GM18858 (cell line): ENCODE data around the gene SNX33.
"Not testable (repeated sequence)": the region's sequence is repeated elsewhere in the genome, so short reads cannot be mapped to it uniquely, and the experiment has no call there.

Experiments
- ATAC-seq: cut with Tn5 transposase; IDR thresholded peaks from one replicate; pipeline ENCODE4 v1.9.1; 2021; ENCODE audit not compliant: unreplicated experiment

The SNX33 gene

GRCh38 chr15:75661100-75661755, 13.5 kb downstream of the SNX33 start:
- ATAC-seq, result no peak

DNA sequence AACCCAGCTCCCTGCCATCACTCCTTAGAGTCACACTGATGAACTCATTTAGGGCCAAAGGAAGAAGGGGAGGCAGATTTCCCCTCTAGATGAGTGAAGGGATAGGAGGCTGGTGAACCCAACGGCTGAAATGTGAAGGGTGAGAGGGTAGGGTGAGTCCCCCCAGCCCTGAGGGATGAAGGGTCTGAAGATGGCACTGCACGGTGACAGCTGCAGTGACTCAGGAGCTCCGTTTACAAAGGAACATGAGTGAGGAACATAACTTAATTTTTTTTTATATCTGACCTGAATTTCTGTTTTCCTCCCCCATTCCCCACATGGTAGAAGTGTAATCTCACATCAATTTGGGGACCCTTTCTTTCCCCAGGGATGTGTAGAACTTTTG, 14.0 kb downstream of the SNX33 start:
- ATAC-seq, result no peak

DNA sequence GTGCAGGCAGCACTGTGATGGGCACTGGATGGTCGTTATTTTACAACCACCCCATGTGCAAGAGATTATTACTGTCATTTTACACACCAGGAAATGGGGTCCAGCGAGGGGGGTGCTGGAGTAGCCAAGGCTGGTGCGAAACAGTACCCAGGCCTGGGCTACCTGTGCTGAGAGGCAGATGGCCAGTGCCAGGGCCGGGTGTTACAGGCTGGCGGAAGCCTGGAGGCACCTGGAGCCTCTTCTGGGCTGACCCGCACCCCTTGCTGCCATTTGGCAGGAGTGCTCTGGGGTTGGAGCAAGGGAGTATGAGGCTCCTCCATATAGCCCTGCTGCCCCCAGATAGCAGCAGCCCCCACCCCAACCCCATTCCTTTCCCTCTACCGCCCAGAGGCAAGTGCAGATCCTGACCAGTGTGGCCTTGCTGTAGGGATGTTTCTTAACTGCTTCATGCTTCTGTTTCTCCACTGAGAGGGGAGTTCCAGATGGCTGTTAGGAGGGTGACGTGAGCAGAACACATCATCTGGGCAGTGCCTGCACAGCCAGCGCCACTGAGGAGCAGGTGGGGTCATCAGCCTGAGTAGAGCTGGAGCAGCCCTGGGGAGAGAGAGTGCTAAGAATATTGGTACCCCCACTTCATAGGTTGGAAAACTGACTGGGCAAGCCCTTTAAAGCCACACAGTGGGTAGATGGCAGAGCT, 15.3 kb downstream of the SNX33 start:
- no peak for ATAC-seq

GRCh38 chr15:75663931-75664421, 16.3 kb downstream of the SNX33 start:
- ATAC-seq, result no peak

- ATAC-seq, result no peak
Measured at GRCh38 chr15:75666823-75667501, 19.2 kb downstream of the SNX33 start.

DNA sequence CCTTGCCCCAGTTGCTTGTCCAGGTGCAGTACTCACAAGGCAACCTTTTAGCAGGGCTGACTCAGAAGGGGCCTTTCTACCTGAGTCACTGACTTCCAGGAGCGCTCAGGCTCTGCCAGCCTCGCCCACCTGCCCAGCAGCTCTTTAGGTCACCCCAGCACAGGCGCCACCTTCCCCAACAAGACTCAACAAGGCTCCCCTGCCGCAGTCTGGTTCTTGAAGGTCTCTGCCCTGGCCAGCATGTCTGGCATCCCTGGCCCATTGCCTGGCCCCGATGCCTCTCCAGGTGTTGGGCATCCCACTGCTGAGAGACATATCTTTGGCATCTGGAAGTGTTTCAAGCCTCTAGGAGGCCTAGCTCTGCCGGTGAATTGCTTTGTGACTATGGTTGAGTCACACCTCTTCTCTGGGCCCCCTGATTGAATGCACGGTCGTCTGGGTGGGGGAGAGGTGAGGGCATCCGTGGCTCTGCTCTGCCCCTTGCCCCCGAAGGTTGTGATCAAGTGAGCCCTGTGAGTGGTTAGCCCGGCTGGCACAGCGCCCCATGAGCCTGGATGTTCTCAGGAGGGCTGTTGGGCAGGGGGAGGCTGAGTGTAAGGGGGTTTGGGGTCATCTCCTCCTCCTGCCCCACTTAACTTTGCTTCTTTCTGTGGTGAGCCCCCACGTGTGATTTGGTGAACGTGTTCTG, 21.6 kb downstream of the SNX33 start:
- ATAC-seq, result no peak

- no peak for ATAC-seq
Measured at GRCh38 chr15:75669879-75670212, 22.1 kb downstream of the SNX33 start.

DNA sequence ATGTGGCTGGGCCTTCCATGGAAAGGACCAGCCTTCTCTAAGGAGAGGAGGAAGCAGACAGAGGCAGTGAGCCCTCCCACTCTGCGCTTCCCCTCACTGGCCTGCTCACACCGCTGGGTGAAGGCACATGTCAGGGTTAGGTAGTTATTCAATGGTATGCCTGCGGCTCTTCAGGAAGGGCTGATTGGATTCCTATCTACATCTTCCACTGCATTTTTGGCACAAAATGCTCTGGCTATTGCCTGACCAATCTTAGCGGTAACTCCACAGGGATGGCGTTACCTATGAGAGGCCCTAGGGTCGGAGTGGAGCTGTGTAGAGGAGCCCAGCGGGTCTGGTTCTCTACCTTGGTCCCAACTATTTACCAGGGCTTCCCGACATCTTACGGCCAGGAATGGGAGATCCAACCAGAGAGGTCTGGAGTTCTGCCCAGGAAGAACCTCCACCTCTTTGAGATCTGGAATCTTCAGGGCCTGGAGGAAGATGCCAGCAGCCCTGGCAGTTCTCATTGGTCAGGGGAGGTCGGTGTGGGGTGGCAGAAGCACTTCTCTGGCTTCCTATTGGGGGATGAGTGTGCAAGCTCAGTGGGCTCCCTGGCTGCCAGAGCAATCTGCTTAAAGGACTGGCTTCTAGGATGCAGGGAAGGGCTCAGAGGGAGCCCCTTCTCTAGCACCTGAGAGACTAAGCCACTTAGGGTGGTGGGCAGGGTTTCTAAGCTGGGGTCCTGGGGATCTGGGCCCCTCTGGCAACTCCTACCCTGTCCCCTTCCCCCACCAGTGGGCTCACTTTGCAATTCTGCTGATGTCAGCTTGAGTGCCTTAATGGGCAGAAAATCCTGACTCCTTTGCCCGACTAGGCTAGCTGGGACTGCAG, 24.3 kb downstream of the SNX33 start:
- ATAC-seq, result no peak

- no peak for ATAC-seq
Measured at GRCh38 chr15:75672646-75673425, 25.1 kb downstream of the SNX33 start.

- no peak for ATAC-seq
Measured at GRCh38 chr15:75673426-75674235, 25.9 kb downstream of the SNX33 start.

- no peak for ATAC-seq
Measured at GRCh38 chr15:75674366-75674765, 26.7 kb downstream of the SNX33 start.

GRCh38 chr15:75675579-75676404, 28.1 kb downstream of the SNX33 start:
- ATAC-seq, result no peak

GRCh38 chr15:75676688-75677464, 29.2 kb downstream of the SNX33 start:
- no peak for ATAC-seq

- ATAC-seq, result no peak
Measured at GRCh38 chr15:75677465-75678323, 30.0 kb downstream of the SNX33 start.

DNA sequence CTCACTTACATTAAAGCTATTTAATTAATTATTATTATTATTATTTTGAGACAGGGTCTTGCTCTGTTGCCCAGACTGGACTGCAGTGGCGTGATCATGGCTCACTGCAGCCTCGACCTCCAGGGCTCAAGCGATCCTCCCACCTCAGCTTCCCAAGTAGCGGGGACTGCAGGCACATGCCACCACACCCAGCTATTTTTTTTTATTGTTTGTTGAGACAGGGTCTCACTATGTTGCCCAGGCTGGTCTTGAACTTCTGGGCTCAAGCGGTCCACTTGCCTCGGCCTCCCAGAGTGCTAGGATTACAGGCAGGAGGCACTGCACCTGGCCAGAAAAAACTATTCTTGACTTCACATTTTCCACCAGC, 30.6 kb downstream of the SNX33 start:
- ATAC-seq, result not testable (repeated sequence)

GRCh38 chr15:75680007-75680789, 32.5 kb downstream of the SNX33 start:
- no peak for ATAC-seq
